NB4 (cell line): ENCODE results near the gene ZNF430.

Source experiments
- MYC ChIP-seq: IDR thresholded peaks from 2 replicates; pipeline ENCODE4 v1.6.1; 2011; ENCODE audit warnings: low read depth, low read length
- POLR2A ChIP-seq: IDR thresholded peaks from 2 replicates; pipeline ENCODE4 v1.6.1; 2011; ENCODE audit warnings: mild to moderate bottlenecking; ENCODE audit not compliant: insufficient read length; ENCODE audit errors: extremely low read depth
- TF ChIP-seq, protein P1 (sequence below): IDR thresholded peaks from one replicate; pipeline ENCODE4 v1.5.1; 2012; ENCODE audit warnings: low read depth, low read length
- TF ChIP-seq, protein P2 (sequence below): IDR thresholded peaks from 2 replicates; pipeline ENCODE4 v1.6.1; 2011; ENCODE audit warnings: low read depth, low read length

DNA sequence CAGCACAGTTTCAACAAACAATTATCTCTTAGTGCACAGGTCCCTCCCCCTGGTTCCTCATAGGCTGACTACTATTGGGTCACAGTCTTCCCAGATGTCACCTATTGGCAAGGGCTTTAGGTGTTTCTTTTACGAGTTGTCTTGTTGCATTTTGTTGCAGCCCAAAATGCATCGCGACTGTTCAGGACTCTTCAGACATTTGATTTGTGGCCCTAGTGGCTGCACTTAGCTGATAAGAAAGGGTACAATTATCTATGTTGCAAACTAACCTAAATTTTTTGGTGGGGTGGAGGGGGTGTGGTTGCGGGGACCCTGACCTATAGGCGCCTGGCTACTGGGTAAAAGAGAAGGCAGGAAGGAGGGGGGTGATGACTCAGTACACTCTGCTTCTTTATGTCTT, 32.4 kb downstream of the ZNF430 start:
- TF ChIP-seq, protein P1, sequence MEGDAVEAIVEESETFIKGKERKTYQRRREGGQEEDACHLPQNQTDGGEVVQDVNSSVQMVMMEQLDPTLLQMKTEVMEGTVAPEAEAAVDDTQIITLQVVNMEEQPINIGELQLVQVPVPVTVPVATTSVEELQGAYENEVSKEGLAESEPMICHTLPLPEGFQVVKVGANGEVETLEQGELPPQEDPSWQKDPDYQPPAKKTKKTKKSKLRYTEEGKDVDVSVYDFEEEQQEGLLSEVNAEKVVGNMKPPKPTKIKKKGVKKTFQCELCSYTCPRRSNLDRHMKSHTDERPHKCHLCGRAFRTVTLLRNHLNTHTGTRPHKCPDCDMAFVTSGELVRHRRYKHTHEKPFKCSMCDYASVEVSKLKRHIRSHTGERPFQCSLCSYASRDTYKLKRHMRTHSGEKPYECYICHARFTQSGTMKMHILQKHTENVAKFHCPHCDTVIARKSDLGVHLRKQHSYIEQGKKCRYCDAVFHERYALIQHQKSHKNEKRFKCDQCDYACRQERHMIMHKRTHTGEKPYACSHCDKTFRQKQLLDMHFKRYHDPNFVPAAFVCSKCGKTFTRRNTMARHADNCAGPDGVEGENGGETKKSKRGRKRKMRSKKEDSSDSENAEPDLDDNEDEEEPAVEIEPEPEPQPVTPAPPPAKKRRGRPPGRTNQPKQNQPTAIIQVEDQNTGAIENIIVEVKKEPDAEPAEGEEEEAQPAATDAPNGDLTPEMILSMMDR: no peak
- no peak for TF ChIP-seq POLR2A
- TF ChIP-seq, protein P2, sequence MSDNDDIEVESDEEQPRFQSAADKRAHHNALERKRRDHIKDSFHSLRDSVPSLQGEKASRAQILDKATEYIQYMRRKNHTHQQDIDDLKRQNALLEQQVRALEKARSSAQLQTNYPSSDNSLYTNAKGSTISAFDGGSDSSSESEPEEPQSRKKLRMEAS: no peak
- TF ChIP-seq MYC: no peak
